IPS-18c (cell line): ENCODE results near the gene LBHD2.

Source experiments
- H3K4me3 ChIP-seq: 2 replicates; pipeline ENCODE4 v1.7.0; 2013; ENCODE audit warnings: low read depth, mild to moderate bottlenecking, low read length, moderate library complexity; ENCODE audit not compliant: insufficient read depth
- H3K9me3 ChIP-seq: one replicate; pipeline ENCODE4 v1.6.1; 2013; ENCODE audit warnings: mild to moderate bottlenecking, low read length, moderate library complexity; ENCODE audit not compliant: control insufficient read depth, insufficient read depth

Gene LBHD2

GRCh38 chr14:103065861-103066260, 18.1 kb upstream of the LBHD2 start:
- H3K4me3 ChIP-seq: no peak overlapping the region

GRCh38 chr14:103066399-103066798, 17.6 kb upstream of the LBHD2 start:
- Histone ChIP-seq H3K9me3 (no peaks in the 10 kb centered on the region), H3K4me3 (no peak overlapping the region)

More at GRCh38 chr14:103065861-103066260, 18.1 kb upstream of the LBHD2 start:
- no peaks in the 10 kb centered on the region for H3K9me3 ChIP-seq

GRCh38 chr14:103067231-103067954, 16.6 kb upstream of the LBHD2 start:
- H3K4me3 ChIP-seq: no peak overlapping the region

DNA sequence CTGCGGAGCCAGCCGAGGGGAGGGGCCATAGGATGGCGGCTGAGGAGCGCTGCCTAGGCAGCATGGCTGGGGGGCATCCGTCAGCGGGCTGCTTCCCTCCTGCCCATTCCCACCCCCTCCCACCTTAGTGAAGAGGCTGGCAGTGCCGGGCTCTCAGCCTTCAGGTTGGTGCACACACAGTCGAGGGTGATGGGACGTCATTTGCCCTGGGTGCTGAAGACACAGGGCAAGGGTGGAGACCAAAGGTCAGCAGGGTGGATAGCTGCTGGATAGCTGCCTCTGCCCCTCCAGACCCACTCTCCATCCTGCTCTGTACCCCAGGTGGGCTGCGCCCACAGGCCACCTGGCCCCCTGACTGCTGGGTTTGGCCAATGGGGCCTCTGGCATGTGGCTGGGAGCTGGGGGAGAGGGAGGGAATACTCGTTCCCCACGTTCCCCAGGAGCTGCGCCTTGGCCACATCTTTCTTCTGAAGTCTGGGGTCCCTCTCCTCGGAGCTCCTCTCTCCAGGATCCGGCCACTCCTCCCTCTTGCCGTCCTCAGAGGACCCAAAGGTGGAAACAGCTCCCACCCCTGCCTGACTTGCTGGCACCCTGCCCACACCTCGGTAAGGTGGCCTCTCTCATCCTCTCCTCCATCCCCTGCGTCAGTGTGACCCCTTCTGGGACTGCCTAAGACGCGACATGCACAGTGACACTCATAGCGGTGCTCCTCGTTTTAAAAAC, 15.5 kb upstream of the LBHD2 start:
- Histone ChIP-seq H3K4me3 (no peak overlapping the region), H3K9me3 (no peaks in the 10 kb centered on the region)

More at GRCh38 chr14:103067231-103067954, 16.6 kb upstream of the LBHD2 start:
- H3K9me3 ChIP-seq: no peaks in the 10 kb centered on the region

- no peak overlapping the region for H3K4me3 ChIP-seq
- H3K9me3 ChIP-seq: no peaks in the 10 kb centered on the region
These were observed 13.6 kb upstream of the LBHD2 start for GRCh38 chr14:103070263-103070885.

- H3K4me3 ChIP-seq: no peak overlapping the region
- H3K9me3 ChIP-seq: no peaks in the 10 kb centered on the region
These were observed 13.0 kb upstream of the LBHD2 start for GRCh38 chr14:103070971-103071542.

- no peaks in the 10 kb centered on the region for H3K9me3 ChIP-seq
- no peak overlapping the region for H3K4me3 ChIP-seq
These were observed 12.3 kb upstream of the LBHD2 start for GRCh38 chr14:103071544-103072251.

DNA sequence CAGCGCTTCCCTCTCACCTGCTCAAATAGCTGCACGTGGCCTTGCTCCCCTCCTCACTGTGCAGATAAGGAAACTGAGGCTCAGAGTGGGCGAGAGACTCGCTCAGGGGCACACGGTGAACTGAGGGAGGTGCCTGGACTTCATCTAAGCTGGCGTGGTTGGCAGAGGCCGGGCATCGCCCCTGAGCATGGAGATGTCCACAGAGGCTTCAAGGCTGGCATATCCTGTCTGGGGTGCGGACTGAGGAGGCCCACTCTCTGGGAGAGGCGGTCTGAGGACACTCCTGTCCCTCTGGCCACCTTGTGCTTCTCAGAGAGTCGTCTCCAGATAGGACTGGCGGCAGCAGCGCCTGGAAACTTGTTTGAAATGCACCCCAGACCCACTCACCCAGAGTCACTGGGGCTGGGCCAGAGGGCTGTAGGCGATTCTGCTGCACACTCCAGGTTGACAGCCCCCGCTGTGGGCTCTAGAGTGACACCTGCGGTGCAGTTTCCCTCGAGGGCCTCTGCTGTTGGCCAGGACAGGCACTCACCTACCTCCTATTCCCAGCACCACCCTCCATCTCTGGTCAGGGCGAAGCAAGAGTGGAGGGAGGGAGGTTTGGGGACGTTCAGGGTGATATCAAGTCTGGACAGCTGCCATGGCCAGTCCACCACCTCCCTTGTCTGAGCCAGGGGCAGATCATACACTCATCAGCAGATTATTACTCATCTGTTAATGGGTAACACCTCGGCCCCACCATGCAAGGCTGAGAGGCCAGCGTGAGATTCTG, 11.2 kb upstream of the LBHD2 start:
- Histone ChIP-seq H3K4me3 (no peak overlapping the region), H3K9me3 (no peaks in the 10 kb centered on the region)

DNA sequence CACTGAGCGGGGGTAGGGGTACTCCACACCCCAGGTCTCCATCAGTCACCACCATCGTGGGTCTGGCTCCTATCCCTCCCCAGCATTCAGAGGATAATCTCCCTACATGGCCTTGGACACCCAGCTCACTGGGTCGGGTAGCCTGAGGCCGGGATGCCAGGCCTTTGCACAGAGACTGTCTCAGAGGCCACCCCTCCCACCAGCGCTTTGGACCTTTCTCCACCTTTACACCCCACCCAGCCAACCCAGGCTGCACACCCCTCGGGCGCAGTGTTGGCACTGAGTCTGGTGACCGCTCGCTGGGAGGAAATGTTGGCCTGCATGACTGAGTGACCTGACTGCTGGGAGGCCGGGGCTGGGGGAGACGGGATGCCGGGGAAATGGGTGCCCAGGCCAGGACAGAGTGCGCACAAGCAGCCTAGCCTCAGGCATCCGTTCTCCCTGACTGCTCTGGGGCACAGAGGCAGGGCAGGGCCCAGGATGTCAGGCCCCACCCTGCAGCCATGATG, 10.6 kb upstream of the LBHD2 start:
- Histone ChIP-seq H3K4me3 (no peak overlapping the region), H3K9me3 (no peaks in the 10 kb centered on the region)

- Histone ChIP-seq H3K9me3 (no peaks in the 10 kb centered on the region), H3K4me3 (no peak overlapping the region)
These were observed 9.9 kb upstream of the LBHD2 start for GRCh38 chr14:103073876-103074728.

GRCh38 chr14:103074729-103075367, 9.2 kb upstream of the LBHD2 start:
- Histone ChIP-seq H3K4me3 (peak overlapping the region; percentile 63), H3K9me3 (no peaks in the 10 kb centered on the region)

- H3K9me3 ChIP-seq: no peaks in the 10 kb centered on the region
- H3K4me3 ChIP-seq: no peak overlapping the region
These were observed 5.6 kb upstream of the LBHD2 start for GRCh38 chr14:103078420-103078749.

GRCh38 chr14:103078860-103079587, 5.0 kb upstream of the LBHD2 start:
- Histone ChIP-seq H3K9me3 (no peaks in the 10 kb centered on the region), H3K4me3 (no peak overlapping the region)

GRCh38 chr14:103081951-103082350, 2.1 kb upstream of the LBHD2 start:
- Histone ChIP-seq H3K9me3 (no peaks in the 10 kb centered on the region), H3K4me3 (no peak overlapping the region)
